DND-41 (cell line): ENCODE measurements around the gene HEATR5B.

Source experiments
- CTCF ChIP-seq: IDR thresholded peaks from 2 replicates; pipeline ENCODE4 v1.5.1; 2012; ENCODE audit warnings: borderline replicate concordance, low read length, moderate library complexity, mild to moderate bottlenecking; ENCODE audit not compliant: poor library complexity, severe bottlenecking; ENCODE audit errors: extremely low read depth
- EZH2 ChIP-seq: IDR thresholded peaks from 3 replicates; pipeline ENCODE4 v1.6.1; 2012; ENCODE audit warnings: borderline replicate concordance, low read depth, mild to moderate bottlenecking, moderate library complexity, low read length, inconsistent platforms; ENCODE audit not compliant: severe bottlenecking

GRCh38 chr2:36973320-36973719 is 110.9 kb downstream of the HEATR5B start:
- TF ChIP-seq CTCF (no peak), EZH2 (no peak)
